GM11168 (cell line): ENCODE measurements around the gene CHCHD6.

Experiments
- in situ Hi-C: fragments of 300-500 bp; cut with MboI; formaldehyde crosslinking; loops from one replicate; pipeline ENCODE4 v1.12.0; 2022; ENCODE audit warnings: low sequenced_read_pairs; ENCODE audit not compliant: unreplicated experiment

The CHCHD6 gene

GRCh38 chr3:126963261-126964190 lies 259.5 kb downstream of the CHCHD6 start:
- in situ Hi-C loops, result no loop called here

GRCh38 chr3:126964261-126964660 lies 260.2 kb downstream of the CHCHD6 start:
- in situ Hi-C loops, result no loop called here

- in situ Hi-C loops, result no loop called here
Measured at GRCh38 chr3:126964950-126965349, 260.9 kb downstream of the CHCHD6 start.

GRCh38 chr3:126965526-126966080 lies 261.6 kb downstream of the CHCHD6 start:
- in situ Hi-C loops, result no loop called here

- in situ Hi-C loops, result no loop called here
Measured at GRCh38 chr3:126967386-126967785, 263.3 kb downstream of the CHCHD6 start.

GRCh38 chr3:126968391-126969390 lies 264.7 kb downstream of the CHCHD6 start:
- in situ Hi-C loops, result no loop called here

- in situ Hi-C loops, result no loop called here
Measured at GRCh38 chr3:126969586-126969985, 265.5 kb downstream of the CHCHD6 start.

- in situ Hi-C loops, result loop anchor here (10.0 kb wide), 1 partner anchor 205 kb away; no protein-coding TSS in a partner anchor
Measured at GRCh38 chr3:126970101-126970500, 266.1 kb downstream of the CHCHD6 start.

GRCh38 chr3:126970921-126971320 lies 266.9 kb downstream of the CHCHD6 start:
- in situ Hi-C loops, result loop anchor here (10.0 kb wide), 1 partner anchor 206 kb away; no protein-coding TSS in a partner anchor

- in situ Hi-C loops, result loop anchor here (10.0 kb wide), 1 partner anchor 207 kb away; no protein-coding TSS in a partner anchor
Measured at GRCh38 chr3:126971891-126972351, 267.9 kb downstream of the CHCHD6 start.

- in situ Hi-C loops, result loop anchor here (10.0 kb wide), 1 partner anchor 208 kb away; no protein-coding TSS in a partner anchor
Measured at GRCh38 chr3:126972866-126973265, 268.8 kb downstream of the CHCHD6 start.

- in situ Hi-C loops, result loop anchor here (10.0 kb wide), 1 partner anchor 209 kb away; no protein-coding TSS in a partner anchor
Measured at GRCh38 chr3:126973814-126974213, 269.8 kb downstream of the CHCHD6 start.

- in situ Hi-C loops, result loop anchor here (10.0 kb wide), 1 partner anchor 210 kb away; no protein-coding TSS in a partner anchor
Measured at GRCh38 chr3:126974756-126975155, 270.7 kb downstream of the CHCHD6 start.

GRCh38 chr3:126976906-126977305 lies 272.9 kb downstream of the CHCHD6 start:
- in situ Hi-C loops, result loop anchor here (10.0 kb wide), 1 partner anchor 212 kb away; no protein-coding TSS in a partner anchor

GRCh38 chr3:126977821-126978220 lies 273.8 kb downstream of the CHCHD6 start:
- in situ Hi-C loops, result loop anchor here (10.0 kb wide), 1 partner anchor 213 kb away; no protein-coding TSS in a partner anchor

GRCh38 chr3:126978291-126978690 lies 274.3 kb downstream of the CHCHD6 start:
- in situ Hi-C loops, result loop anchor here (10.0 kb wide), 1 partner anchor 213 kb away; no protein-coding TSS in a partner anchor

- in situ Hi-C loops, result loop anchor here (10.0 kb wide), 1 partner anchor 214 kb away; no protein-coding TSS in a partner anchor
Measured at GRCh38 chr3:126979046-126979628, 275.1 kb downstream of the CHCHD6 start.

- in situ Hi-C loops, result no loop called here
Measured at GRCh38 chr3:126980266-126980811, 276.3 kb downstream of the CHCHD6 start.

- in situ Hi-C loops, result no loop called here
Measured at GRCh38 chr3:126982126-126982470, 278.1 kb downstream of the CHCHD6 start.
